BJ (cell line): Measurements from ENCODE around the gene TPM1. TPM values are rescaled to one million over a fixed set of nuclear protein-coding genes. Genes with fewer than 3 reads are reported as not detected.

Experiments used
- CTCF ChIA-PET: fragments of 350-600 bp; formaldehyde crosslinking; extraction: SDS; loops from one replicate; lab custom pipeline; 2021; ENCODE audit warnings: antibody characterized with exemption, inconsistent platforms; lab: Yijun Ruan, JAX
- POLR2A ChIA-PET: fragments of 300-600 bp; sonication (Branson Sonifier 250); formaldehyde crosslinking; extraction: SDS; loops from one replicate; lab custom pipeline; 2021; ENCODE audit warnings: antibody characterized with exemption; lab: Charles Lee
- DNase-seq: peaks from one replicate; pipeline ENCODE4 v3.0.0-alpha.2; 2011; ENCODE audit warnings: low read depth
- H3K27me3 ChIP-seq: 2 replicates; pipeline ENCODE4 v1.6.0; 2011; ENCODE audit warnings: low read length; ENCODE audit not compliant: control insufficient read depth, insufficient read depth
- H3K36me3 ChIP-seq: 2 replicates; pipeline ENCODE4 v1.5.1; 2011; ENCODE audit warnings: low read length; ENCODE audit not compliant: control insufficient read depth, insufficient read depth
- H3K4me3 ChIP-seq: 2 replicates; pipeline ENCODE4 v1.5.1; 2011; ENCODE audit warnings: low read depth, mild to moderate bottlenecking, control low read depth, low read length
- CTCF ChIP-seq: IDR thresholded peaks from 2 replicates; pipeline ENCODE4 v1.5.1; 2011; ENCODE audit warnings: low read depth, mild to moderate bottlenecking, control low read depth, inconsistent platforms, low read length, moderate library complexity; ENCODE audit not compliant: insufficient read depth
- polyA plus RNA-seq: library from polyadenylated mRNA; depleted of rRNA; stranded (reverse); fragments of >200 nt; gene quantifications from 2 replicates; pipeline ENCODE4 v1.2.3, GENCODE V29; 2011

Gene TPM1
- polyA plus RNA-seq, 1 experiment, result 1,575 TPM

GRCh38 chr15:63022663-63023062 is 19.9 kb upstream of the TPM1 start:
- ChIA-PET POLR2A (interaction anchor here (1.4 to 1.5 kb wide), 2 partner anchors 19 to 22 kb away, joined by 4 to 5 read pairs; no protein-coding TSS in a partner anchor), CTCF (interaction anchor here (0.6 to 2.1 kb wide), 2 partner anchors 25 to 604 kb away, joined by 3 to 10 read pairs; no protein-coding TSS in a partner anchor)
- DNase-seq, result no peak
- H3K36me3 ChIP-seq, result no peaks in the 10 kb centered on the region
- TF ChIP-seq CTCF, result no peak
- H3K27me3 ChIP-seq, result no peaks in the 10 kb centered on the region
- H3K4me3 ChIP-seq, result no peak overlapping the region

- no peaks in the 10 kb centered on the region for H3K27me3 ChIP-seq
- ChIA-PET CTCF (interaction anchor here (0.6 to 2.1 kb wide), 3 partner anchors 24 to 604 kb away, joined by 3 to 10 read pairs (median 3); no protein-coding TSS in a partner anchor), POLR2A (interaction anchor here (0.6 to 1.5 kb wide), 5 partner anchors 15 to 763 kb away, joined by 4 to 7 read pairs (median 5); no protein-coding TSS in a partner anchor)
- no peaks in the 10 kb centered on the region for H3K36me3 ChIP-seq
- DNase-seq, result peak; percentile 82
- no peak overlapping the region for H3K4me3 ChIP-seq
- TF ChIP-seq CTCF, result no peak
These were observed 19.1 kb upstream of the TPM1 start for GRCh38 chr15:63023351-63023945.

- H3K27me3 ChIP-seq, result no peaks in the 10 kb centered on the region
- ChIA-PET POLR2A (no interaction called here), CTCF (interaction anchor here (1.2 kb wide), 1 partner anchor 12 kb away, joined by 3 read pairs; no protein-coding TSS in a partner anchor)
- H3K36me3 ChIP-seq, result no peaks in the 10 kb centered on the region
- no peak for DNase-seq
- no peak overlapping the region for H3K4me3 ChIP-seq
- no peak for TF ChIP-seq CTCF
These were observed 17.1 kb upstream of the TPM1 start for GRCh38 chr15:63025460-63025859.

GRCh38 chr15:63027646-63028045 is 14.9 kb upstream of the TPM1 start:
- DNase-seq, result no peak
- ChIA-PET POLR2A (no interaction called here), CTCF (interaction anchor here (0.7 to 0.9 kb wide), 2 partner anchors 16 to 245 kb away, joined by 3 to 4 read pairs; no protein-coding TSS in a partner anchor)
- TF ChIP-seq CTCF, result no peak
- Histone ChIP-seq H3K4me3 (no peak overlapping the region), H3K36me3 (no peaks in the 10 kb centered on the region), H3K27me3 (no peaks in the 10 kb centered on the region)

- Histone ChIP-seq H3K4me3 (no peak overlapping the region), H3K27me3 (no peaks in the 10 kb centered on the region), H3K36me3 (no peaks in the 10 kb centered on the region)
- DNase-seq, result no peak
- ChIA-PET POLR2A (no interaction called here), CTCF (interaction anchor here (1.2 kb wide), 1 partner anchor 254 kb away, joined by 3 read pairs; no protein-coding TSS in a partner anchor)
- no peak for TF ChIP-seq CTCF
These were observed 14.0 kb upstream of the TPM1 start for GRCh38 chr15:63028442-63029110.
